HepG2 (cell line): Measurements from ENCODE around the gene SBDS. TPM values are rescaled to one million over a fixed set of nuclear protein-coding genes. Genes with fewer than 3 reads are reported as not detected.

Experiments used
- ATAC-seq: fragments of 200-7000 bp; cut with Tn5 transposase; 3 replicates; pipeline ENCODE4 v1.9.1; 2020; ENCODE audit warnings: mild to moderate bottlenecking, moderate library complexity
- BruUV-seq: library from RNA; stranded (reverse); fragments of 400-500 nt; replicated peaks from 2 replicates; lab custom pipeline; 2021; lab: Mats Ljungman, UMichigan
- CTCF ChIA-PET: fragments of 300-600 bp; formaldehyde crosslinking; extraction: SDS; loops from one replicate; lab custom pipeline; 2021; ENCODE audit warnings: low total read pairs, inconsistent platforms, low intra/inter-chr PET ratio; lab: Yijun Ruan, JAX
- POLR2A ChIA-PET: fragments of 350-600 bp; sonication (Branson Sonifier 250); formaldehyde crosslinking; loops from one replicate; lab custom pipeline; 2020; ENCODE audit warnings: antibody characterized with exemption, inconsistent platforms; lab: Yijun Ruan, JAX
- DNase-seq: peaks from one replicate; pipeline ENCODE4 v3.0.0-alpha.2; 2015; ENCODE audit warnings: low spot score
- FAIRE-seq: peaks from 3 replicates; lab custom pipeline; 2011; peaks lifted over from hg19 to GRCh38; lab: Jason Lieb, UNC
- H2AFZ ChIP-seq: one replicate; pipeline ENCODE4 v1.6.1; 2011; ENCODE audit warnings: low read length, inconsistent platforms
- H3K27ac ChIP-seq: fragments of 300-600 bp; 3 replicates; pipeline ENCODE4 v1.8.0; 2011; ENCODE audit warnings: mixed run types, mild to moderate bottlenecking, mixed read lengths, low read length, inconsistent platforms; ENCODE audit not compliant: insufficient read depth; ENCODE audit errors: extremely low read length
- H3K27me3 ChIP-seq, 2 experiments: fragments of 200-600 bp in 1 of 2; 2 replicates in 1 of 2; 3 replicates in 1 of 2; pipeline versions ENCODE4 v1.6.0 to v1.8.0; 2011; ENCODE audit warnings: low read length in 2 of 2, mild to moderate bottlenecking in 2 of 2, moderate library complexity in 2 of 2, inconsistent platforms in 1 of 2; ENCODE audit not compliant: insufficient read depth in 2 of 2, control insufficient read depth in 1 of 2
- H3K36me3 ChIP-seq, 2 experiments: fragments of 200-600 bp in 1 of 2; replicated peaks in 1 of 2; 2 replicates in 1 of 2; 3 replicates in 1 of 2; pipeline versions ENCODE4 v1.5.1 to v1.8.0; 2011; ENCODE audit warnings: low read length in 2 of 2, inconsistent platforms in 1 of 2; ENCODE audit not compliant: insufficient read depth in 2 of 2, control insufficient read depth in 1 of 2
- H3K4me1 ChIP-seq: 2 replicates; pipeline ENCODE4 v1.5.1; 2012; ENCODE audit warnings: low read length, inconsistent platforms; ENCODE audit not compliant: insufficient read depth
- H3K4me2 ChIP-seq: 2 replicates; pipeline ENCODE4 v1.6.0; 2011; ENCODE audit warnings: low read depth, low read length, inconsistent platforms
- H3K4me3 ChIP-seq, 3 experiments: fragments of 200-600 bp in 1 of 3; sonication (generic), shearing (Covaris generic) in 1 of 3; replicated peaks in 1 of 3; 2 replicates each; pipeline ENCODE4 v1.5.1; 2011 to 2016; ENCODE audit warnings: low read length in 3 of 3, inconsistent platforms in 2 of 3, low read depth in 2 of 3, mild to moderate bottlenecking in 2 of 3, control low read depth in 1 of 3, mixed read lengths in 1 of 3; ENCODE audit not compliant: insufficient read depth in 1 of 3
- H3K79me2 ChIP-seq: one replicate; pipeline ENCODE4 v1.6.1; 2011; ENCODE audit warnings: low read length, inconsistent platforms; ENCODE audit not compliant: insufficient read depth
- H3K9ac ChIP-seq: 2 replicates; pipeline ENCODE4 v1.6.0; 2011; ENCODE audit warnings: mild to moderate bottlenecking, low read depth, low read length, inconsistent platforms; ENCODE audit not compliant: insufficient read depth
- H3K9me3 ChIP-seq: 2 replicates; pipeline ENCODE4 v1.5.1; 2012; ENCODE audit warnings: mild to moderate bottlenecking, low read length
- H4K20me1 ChIP-seq: 2 replicates; pipeline ENCODE4 v1.6.0; 2011; ENCODE audit warnings: inconsistent platforms, mild to moderate bottlenecking, low read length, moderate library complexity; ENCODE audit not compliant: insufficient read depth
- AGO1 ChIP-seq: fragments of 200-400 bp; formaldehyde crosslinking; IDR thresholded peaks from 2 replicates; pipeline ENCODE4 v1.6.1; 2017; ENCODE audit warnings: mild to moderate bottlenecking, low read depth, low read length, moderate library complexity; ENCODE audit not compliant: poor library complexity, severe bottlenecking
- E2F2 ChIP-seq: sonication (generic); formaldehyde crosslinking; IDR thresholded peaks from 2 replicates; pipeline ENCODE4 v1.4.0; 2020; ENCODE audit warnings: missing genetic modification reagents, borderline replicate concordance
- E2F5 ChIP-seq: sonication (generic); formaldehyde crosslinking; conservative IDR thresholded peaks from 2 replicates; pipeline ENCODE4 v1.4.0; 2020; ENCODE audit warnings: missing genetic modification reagents
- FOSL1 ChIP-seq: sonication (generic); formaldehyde crosslinking; IDR thresholded peaks from 2 replicates; pipeline ENCODE4 v1.9.0; 2021; ENCODE audit warnings: missing genetic modification reagents, borderline replicate concordance
- FOXA3 ChIP-seq: IDR thresholded peaks from 2 replicates; pipeline ENCODE4 v1.6.1; 2016; ENCODE audit warnings: missing genetic modification reagents, missing compliant biosample characterization
- MAFG ChIP-seq: sonication (generic); formaldehyde crosslinking; IDR thresholded peaks from 2 replicates; pipeline ENCODE4 v1.5.1; 2020; ENCODE audit warnings: mild to moderate bottlenecking, missing genetic modification reagents
- SETDB1 ChIP-seq: sonication (generic); formaldehyde crosslinking; IDR thresholded peaks from 2 replicates; pipeline ENCODE4 v1.5.1; 2020; ENCODE audit warnings: missing genetic modification reagents, mild to moderate bottlenecking, borderline replicate concordance
- SP5 ChIP-seq: IDR thresholded peaks from 2 replicates; pipeline ENCODE4 v1.6.1; 2016; ENCODE audit warnings: low read depth, borderline replicate concordance
- TBX3 ChIP-seq: fragments of 450-650 bp; IDR thresholded peaks from 2 replicates; pipeline ENCODE4 v1.6.1; 2017; ENCODE audit warnings: antibody characterized with exemption, mild to moderate bottlenecking, inconsistent platforms, borderline replicate concordance
- ZNF138 ChIP-seq: sonication (generic); formaldehyde crosslinking; IDR thresholded peaks from 2 replicates; pipeline ENCODE4 v1.5.0; 2020; ENCODE audit warnings: mild to moderate bottlenecking, low read depth, missing genetic modification reagents
- ZNF234 ChIP-seq: sonication (generic); formaldehyde crosslinking; conservative IDR thresholded peaks from 2 replicates; pipeline ENCODE4 v1.5.1; 2020; ENCODE audit warnings: mild to moderate bottlenecking, missing genetic modification reagents
- ZNF451 ChIP-seq: sonication (generic); formaldehyde crosslinking; IDR thresholded peaks from 2 replicates; pipeline ENCODE4 v1.5.0; 2020; ENCODE audit warnings: mild to moderate bottlenecking, missing genetic modification reagents
- ZNF546 ChIP-seq: sonication (generic); formaldehyde crosslinking; conservative IDR thresholded peaks from 2 replicates; pipeline ENCODE4 v1.8.1; 2023; ENCODE audit warnings: mild to moderate bottlenecking, missing genetic modification reagents
- ZNF570 ChIP-seq: sonication (generic); formaldehyde crosslinking; IDR thresholded peaks from 2 replicates; pipeline ENCODE4 v1.4.0; 2020; ENCODE audit warnings: mild to moderate bottlenecking, missing genetic modification reagents, borderline replicate concordance
- WGBS: methylation state at CpG from one replicate; pipeline ENCODE4 v1.1.6; 2017; ENCODE audit warnings: low lambda C conversion rate; 5-methylcytosine and 5-hydroxymethylcytosine counted together
- in situ Hi-C: cut with HindIII; loops from 2 replicates; pipeline ENCODE4 v1.10.0; 2017; ENCODE audit warnings: low pct_unique_long_range_greater_than_20kb; ENCODE audit not compliant: extremely low pct_ligation_motif_present
- intact Hi-C: fragments of 100-400 bp; cut with micrococcal nuclease; formaldehyde crosslinking; loops from one replicate; pipeline ENCODE4 v1.10.0; 2022; ENCODE audit not compliant: unreplicated experiment
- polyA plus RNA-seq, 8 experiments: library from polyadenylated mRNA; depleted of rRNA in 3 of 8; stranded (reverse) in 7 of 8; unstranded in 1 of 8; fragments of >200 nt; fragmentation: Illumina TruSeq in 4 of 8; extraction: Trizol in 4 of 8; gene quantifications; 2 replicates each; pipeline versions ENCODE4 v1.2.1 to v1.2.3, GENCODE V29; 2011 to 2016; ENCODE audit warnings: low read depth in 4 of 8, missing spikeins in 1 of 8, mixed read lengths in 1 of 8; ENCODE audit not compliant: insufficient read depth in 1 of 8
- total RNA-seq, 5 experiments: library from RNA; depleted of rRNA; stranded (reverse); fragments of >200 nt; fragmentation: Illumina TruSeq; extraction: Trizol; gene quantifications; 2 replicates each; pipeline ENCODE4 v1.2.3, GENCODE V29; 2016; ENCODE audit warnings: low read depth in 1 of 5

The SBDS gene
- total and polyA plus RNA-seq, 2 of the 13 experiments (the other 11 are each of a cell fraction or from before 2014, with no cell fraction given) = 39.1 to 79.3 TPM

GRCh38 chr7:66948480-66949109, 46.8 kb downstream of the SBDS start:
- Histone ChIP-seq H3K4me1 (no peaks in the 10 kb centered on the region), H3K27ac (no peak overlapping the region), H3K36me3 (peaks cover 22 to 76% of the 10 kb centered on the region in 2 experiments), H3K9me3 (no peaks in the 10 kb centered on the region), H3K9ac (no peak overlapping the region), H3K79me2 (no peaks in the 10 kb centered on the region), H3K4me2 (no peak overlapping the region), H3K27me3 (no peaks in the 10 kb centered on the region), H4K20me1 (no peaks in the 10 kb centered on the region), H3K4me3 (no peak overlapping the region), H2AFZ (no peak overlapping the region)
- intact Hi-C loops = no loop called here
- no peak for DNase-seq
- TF ChIP-seq TBX3 = no peak
- no peak for TF ChIP-seq SP5 (CRISPR knock-in tag)
- TF ChIP-seq ZNF546 = no peak
- no peak for TF ChIP-seq ZNF451 (CRISPR knock-in tag)
- TF ChIP-seq SETDB1 (CRISPR knock-in tag) = no peak
- no peak for TF ChIP-seq E2F5
- no peak for TF ChIP-seq FOSL1
- no peak for TF ChIP-seq ZNF138 (CRISPR knock-in tag)
- no peak for TF ChIP-seq AGO1
- no peak for TF ChIP-seq ZNF570 (CRISPR knock-in tag)
- no peak for TF ChIP-seq E2F2 (CRISPR knock-in tag)
- TF ChIP-seq ZNF234 (CRISPR knock-in tag) = no peak
- no peak for TF ChIP-seq MAFG (CRISPR knock-in tag)
- TF ChIP-seq FOXA3 (CRISPR knock-in tag) = no peak
- POLR2A ChIA-PET = no interaction called here
- no peak for FAIRE-seq
- CTCF ChIA-PET = no interaction called here
- 95% methylated on average over 19 of the region's 19 CpGs for WGBS
- BruUV-seq = no TSS peak
- ATAC-seq = no peak
- in situ Hi-C loops = no loop called here
